K562 (cell line): ENCODE data around the gene SDCCAG8. TPM values are rescaled to one million over a fixed set of nuclear protein-coding genes. Genes with fewer than 3 reads are reported as not detected.

Source experiments
- ATAC-seq: fragments of 200-7000 bp; cut with Tn5 transposase; 3 replicates; pipeline ENCODE4 v1.9.1; 2020; ENCODE audit warnings: moderate library complexity
- BruUV-seq: library from RNA; stranded (reverse); fragments of 400-500 nt; replicated peaks from 2 replicates; lab custom pipeline; 2021; lab: Mats Ljungman, UMichigan
- CTCF ChIA-PET: fragments of 300-600 bp; formaldehyde crosslinking; extraction: SDS; loops from one replicate; lab custom pipeline; 2021; ENCODE audit warnings: low intra/inter-chr PET ratio; lab: Yijun Ruan, JAX
- POLR2A ChIA-PET: fragments of 300-600, 350-650 bp; sonication (Branson Sonifier 250); formaldehyde crosslinking; extraction: SDS; loops from one replicate; lab custom pipeline; 2021; ENCODE audit warnings: antibody characterized with exemption, inconsistent platforms; lab: Yijun Ruan, JAX
- DNase-seq, 4 experiments: peaks; one replicate each; pipeline versions ENCODE4 v3.0.0 to v3.0.0-alpha.2; 2011 to 2018; ENCODE audit warnings: low spot score in 3 of 4, mixed read lengths in 3 of 4; ENCODE audit errors: extremely low read depth in 1 of 4
- FAIRE-seq: peaks from 2 replicates; lab custom pipeline; 2011; peaks lifted over from hg19 to GRCh38; lab: Jason Lieb, UNC
- H2AFZ ChIP-seq: 2 replicates; pipeline ENCODE4 v1.6.0; 2011; ENCODE audit warnings: low read depth, low read length, control low read depth, inconsistent platforms
- H3K27ac ChIP-seq: fragments of 200-600 bp; 3 replicates; pipeline ENCODE4 v1.8.0; 2011; ENCODE audit warnings: low read depth, mild to moderate bottlenecking, control low read depth, inconsistent platforms, low read length, moderate library complexity, mixed read lengths; ENCODE audit errors: extremely low read depth
- H3K27me3 ChIP-seq, 2 experiments: fragments of 300-600 bp in 1 of 2; 2 replicates in 1 of 2; 3 replicates in 1 of 2; pipeline versions ENCODE4 v1.6.0 to v1.8.0; 2011; ENCODE audit warnings: inconsistent platforms in 2 of 2, low read length in 2 of 2, mild to moderate bottlenecking in 1 of 2, mixed read lengths in 1 of 2, moderate library complexity in 1 of 2; ENCODE audit not compliant: control insufficient read depth in 2 of 2, insufficient read depth in 2 of 2
- H3K36me3 ChIP-seq: fragments of 300-600 bp; 3 replicates; pipeline ENCODE4 v1.8.0; 2011; ENCODE audit warnings: mild to moderate bottlenecking, low read length, inconsistent platforms; ENCODE audit not compliant: control insufficient read depth, insufficient read depth
- H3K4me1 ChIP-seq, 2 experiments: fragments of 200-600 bp in 1 of 2; replicated peaks in 1 of 2; 2 replicates in 1 of 2; 3 replicates in 1 of 2; pipeline versions ENCODE4 v1.5.1 to v1.8.0; 2011; ENCODE audit warnings: inconsistent platforms in 2 of 2, low read length in 2 of 2, mild to moderate bottlenecking in 1 of 2, mixed read lengths in 1 of 2, moderate library complexity in 1 of 2; ENCODE audit not compliant: control insufficient read depth in 2 of 2, insufficient read depth in 2 of 2
- H3K4me2 ChIP-seq: 2 replicates; pipeline ENCODE4 v1.6.1; 2011; ENCODE audit warnings: low read length, control low read depth, inconsistent platforms, mixed read lengths; ENCODE audit not compliant: insufficient read depth
- H3K4me3 ChIP-seq: fragments of 200-600 bp; sonication (generic), shearing (Covaris generic); 2 replicates; pipeline ENCODE4 v1.5.1; 2016; ENCODE audit warnings: control low read depth, inconsistent platforms
- H3K79me2 ChIP-seq: fragments of 200-600 bp; 3 replicates; pipeline ENCODE4 v1.8.0; 2011; ENCODE audit warnings: low read length, inconsistent platforms; ENCODE audit not compliant: control insufficient read depth, insufficient read depth
- H3K9ac ChIP-seq, 2 experiments: 2 replicates each; pipeline versions ENCODE4 v1.6.0 to v1.6.1; 2011; ENCODE audit warnings: low read depth in 2 of 2, low read length in 2 of 2, control low read depth in 1 of 2, inconsistent platforms in 1 of 2, mild to moderate bottlenecking in 1 of 2, mixed read lengths in 1 of 2; ENCODE audit not compliant: insufficient read depth in 1 of 2
- H3K9me1 ChIP-seq: one replicate; pipeline ENCODE4 v1.6.0; 2011; ENCODE audit warnings: inconsistent platforms, mild to moderate bottlenecking, low read length, moderate library complexity; ENCODE audit not compliant: control insufficient read depth, insufficient read depth
- H3K9me3 ChIP-seq: replicated peaks from 2 replicates; pipeline ENCODE4 v1.5.1; 2011; ENCODE audit warnings: low read depth, low read length, inconsistent platforms; ENCODE audit not compliant: control insufficient read depth, insufficient read depth
- H4K20me1 ChIP-seq: replicated peaks from 2 replicates; pipeline ENCODE4 v1.6.1; 2011; ENCODE audit warnings: low read length, inconsistent platforms, mixed read lengths; ENCODE audit not compliant: control insufficient read depth, insufficient read depth
- CC2D1A ChIP-seq: fragments of 450-650 bp; IDR thresholded peaks from 2 replicates; pipeline ENCODE4 v1.6.1; 2017; ENCODE audit warnings: mild to moderate bottlenecking
- ELF2 ChIP-seq: fragments of 250-450 bp; sonication (Bioruptor Pico); IDR thresholded peaks from 2 replicates; pipeline ENCODE4 v1.5.0; 2021; ENCODE audit warnings: mild to moderate bottlenecking
- EP300 ChIP-seq: IDR thresholded peaks from 2 replicates; pipeline ENCODE4 v1.6.1; 2012; ENCODE audit warnings: low read length, improper control_type of control experiment
- HMG20A ChIP-seq: fragments of 450-650 bp; formaldehyde crosslinking; conservative IDR thresholded peaks from 2 replicates; pipeline ENCODE4 v1.4.0; 2020; ENCODE audit warnings: mild to moderate bottlenecking, mixed read lengths
- HNRNPLL ChIP-seq: fragments of 200-400 bp; formaldehyde crosslinking; IDR thresholded peaks from 2 replicates; pipeline ENCODE4 v1.6.1; 2017; ENCODE audit warnings: low read length, low read depth, mild to moderate bottlenecking; ENCODE audit not compliant: poor library complexity, severe bottlenecking
- KDM5B ChIP-seq: fragments of 200-600 bp; sonication (generic); IDR thresholded peaks from 2 replicates; pipeline ENCODE4 v1.6.1; 2012; ENCODE audit warnings: low read depth, mild to moderate bottlenecking, moderate library complexity, low read length, control low read depth, inconsistent platforms; ENCODE audit not compliant: insufficient replicate concordance
- MAFK ChIP-seq: IDR thresholded peaks from 2 replicates; pipeline ENCODE4 v1.6.1; 2011; ENCODE audit warnings: low read length, improper control_type of control experiment
- MCM2 ChIP-seq: fragments of 450-650 bp; IDR thresholded peaks from 2 replicates; pipeline ENCODE4 v1.6.1; 2017; ENCODE audit warnings: low read depth, mild to moderate bottlenecking
- MLX ChIP-seq, 2 experiments: fragments of 450-650 bp in 1 of 2; sonication (generic) in 1 of 2; formaldehyde crosslinking; conservative IDR thresholded peaks; 2 replicates each; pipeline versions ENCODE4 v1.4.0 to v1.8.1; 2020 to 2022; ENCODE audit warnings: mild to moderate bottlenecking in 1 of 2, missing genetic modification reagents in 1 of 2
- NFRKB ChIP-seq: fragments of 450-650 bp; IDR thresholded peaks from 2 replicates; pipeline ENCODE4 v1.6.1; 2016; ENCODE audit warnings: low read depth
- RCOR1 ChIP-seq, 2 experiments: IDR thresholded peaks; 2 replicates each; pipeline ENCODE4 v1.6.1; 2012; ENCODE audit warnings: low read depth in 2 of 2, low read length in 2 of 2, borderline replicate concordance in 1 of 2, improper control_type of control experiment in 1 of 2
- RREB1 ChIP-seq: fragments of 250-450 bp; sonication (Bioruptor Pico); IDR thresholded peaks from 2 replicates; pipeline ENCODE4 v1.4.0; 2020
- SREBF1 ChIP-seq: fragments of 150-350 bp; IDR thresholded peaks from 2 replicates; pipeline ENCODE4 v1.6.1; 2014; ENCODE audit warnings: antibody characterized with exemption, low read depth, low read length, borderline replicate concordance
- in situ Hi-C: fragments of 300-500 bp; cut with MboI; formaldehyde crosslinking; loops from 4 replicates; pipeline ENCODE4 v1.15.0; 2018; ENCODE audit warnings: inconsistent platforms, mixed read lengths
- intact Hi-C: fragments of 100-400 bp; cut with micrococcal nuclease; formaldehyde crosslinking; loops from 2 replicates; pipeline ENCODE4 v1.14.2; 2022
- polyA plus RNA-seq, 8 experiments: library from polyadenylated mRNA; depleted of rRNA in 4 of 8; stranded (reverse) in 5 of 8; unstranded in 3 of 8; fragments of >200 nt; fragmentation: Nextera tagmentation in 2 of 8; fragmentation: Illumina TruSeq in 1 of 8; extraction: Ambion mirVana in 2 of 8; extraction: Trizol in 1 of 8; gene quantifications; 2 replicates each; pipeline versions ENCODE4 v1.2.1 to v1.2.3, GENCODE V29; 2011 to 2014; ENCODE audit warnings: inconsistent platforms in 1 of 8, missing spikeins in 1 of 8
- total RNA-seq, 7 experiments: library from RNA; depleted of rRNA in 6 of 7; stranded (reverse); fragments of >200 nt in 6 of 7; fragmentation: Illumina TruSeq in 2 of 7; extraction: Trizol in 2 of 7; gene quantifications; 2 replicates each; pipeline versions ENCODE4 v1.2.1 to v1.2.3, GENCODE V29; 2011 to 2021; ENCODE audit warnings: low replicate concordance in 1 of 7

Gene SDCCAG8
- total and polyA plus RNA-seq, 9 of the 15 experiments (the other 6 are each of a cell fraction or from before 2014, with no cell fraction given), result 17.9 to 36.7 (median 25.4) TPM

- H3K4me3 ChIP-seq, result no peak overlapping the region
- no peaks in the 10 kb centered on the region for H3K27me3 ChIP-seq
- H3K36me3 ChIP-seq, result peaks cover 12% of the 10 kb centered on the region; the same call in 2 of the 3 replicates
- DNase-seq, result no peak
- no peaks in the 10 kb centered on the region for H3K79me2 ChIP-seq
- no peaks in the 10 kb centered on the region for H3K9me3 ChIP-seq
- no peak overlapping the region for H2AFZ ChIP-seq
- in situ Hi-C loops (no loop called here), intact Hi-C loops (no loop called here)
- no peak overlapping the region for H3K9ac ChIP-seq
- H3K4me1 ChIP-seq, result no peaks in the 10 kb centered on the region
- POLR2A ChIA-PET, result no interaction called here
- no peak for FAIRE-seq
- no TSS peak for BruUV-seq
- H4K20me1 ChIP-seq, result no peaks in the 10 kb centered on the region
- H3K4me2 ChIP-seq, result no peak overlapping the region
- no peak overlapping the region for H3K27ac ChIP-seq
- ATAC-seq, result no peak
- no peaks in the 10 kb centered on the region for H3K9me1 ChIP-seq
- CTCF ChIA-PET, result no interaction called here
- no peak for TF ChIP-seq HNRNPLL
- TF ChIP-seq ELF2 (CRISPR knock-in tag), result no peak
- no peak for TF ChIP-seq SREBF1
- TF ChIP-seq MAFK, result no peak
- no peak for TF ChIP-seq NFRKB
- TF ChIP-seq HMG20A (CRISPR knock-in tag), result no peak
- TF ChIP-seq MCM2, result no peak
- TF ChIP-seq KDM5B, result no peak
- TF ChIP-seq RCOR1 (IDR thresholded peaks at IDR 0.05; ENCODE audit: borderline replicate concordance in 1 of 2, low read depth in 2 of 2, low read length in 2 of 2), result no peak
- TF ChIP-seq MLX (CRISPR knock-in tag; conservative IDR thresholded peaks at IDR 0.05), result no peak
- no peak for TF ChIP-seq CC2D1A
- no peak for TF ChIP-seq EP300
- TF ChIP-seq RREB1, result no peak
These were observed 60.1 kb downstream of the SDCCAG8 start for GRCh38 chr1:243315893-243316292.
